Chondrocyte (in vitro differentiated cells): ENCODE data around the gene ALDH7A1. TPM values are rescaled to one million over a fixed set of nuclear protein-coding genes. Genes with fewer than 3 reads are reported as not detected.

Experiments
- DNase-seq: peaks from one replicate; pipeline ENCODE4 v3.0.0; 2021; ENCODE audit warnings: mixed read lengths, low spot score
- H3K27ac Mint-ChIP-seq: one replicate; pipeline ENCODE4 v1.8.0; 2021; ENCODE audit warnings: mild to moderate bottlenecking, moderate library complexity, mixed read lengths; ENCODE audit not compliant: unreplicated experiment
- H3K27me3 Mint-ChIP-seq: 2 replicates; pipeline ENCODE4 v1.8.0; 2021; ENCODE audit warnings: low read depth, mixed read lengths
- H3K36me3 Mint-ChIP-seq: 2 replicates; pipeline ENCODE4 v1.8.0; 2021; ENCODE audit warnings: low read depth, mixed read lengths
- H3K4me1 Mint-ChIP-seq: 2 replicates; pipeline ENCODE4 v1.8.0; 2021; ENCODE audit warnings: low read depth, mild to moderate bottlenecking, mixed read lengths
- H3K4me3 Mint-ChIP-seq: one replicate; pipeline ENCODE4 v1.8.0; 2021; ENCODE audit warnings: mild to moderate bottlenecking, moderate library complexity, mixed read lengths; ENCODE audit not compliant: unreplicated experiment
- H3K9me3 Mint-ChIP-seq: 2 replicates; pipeline ENCODE4 v1.8.0; 2021; ENCODE audit warnings: low read depth, mixed read lengths
- total RNA-seq: library from RNA; stranded (reverse); gene quantifications from 3 replicates; pipeline ENCODE4 v1.2.1, GENCODE V29; 2021
- TF ChIP-seq, protein P1 (sequence below): fragments of 200-600 bp; sonication (generic); IDR thresholded peaks from 2 replicates; pipeline ENCODE4 v1.5.0; 2021; ENCODE audit warnings: antibody characterized with exemption, mild to moderate bottlenecking, moderate library complexity

ALDH7A1 gene
- total RNA-seq, 1 donor from 2014 or later = 54.0 TPM

- H3K27ac Mint-ChIP-seq = no peak overlapping the region
- no peaks in the 10 kb centered on the region for H3K9me3 Mint-ChIP-seq
- no peak for DNase-seq
- peaks cover 34% of the 10 kb centered on the region for H3K4me1 Mint-ChIP-seq
- no peak overlapping the region for H3K4me3 Mint-ChIP-seq
- H3K27me3 Mint-ChIP-seq = no peaks in the 10 kb centered on the region
- no peaks in the 10 kb centered on the region for H3K36me3 Mint-ChIP-seq
- TF ChIP-seq, protein P1, sequence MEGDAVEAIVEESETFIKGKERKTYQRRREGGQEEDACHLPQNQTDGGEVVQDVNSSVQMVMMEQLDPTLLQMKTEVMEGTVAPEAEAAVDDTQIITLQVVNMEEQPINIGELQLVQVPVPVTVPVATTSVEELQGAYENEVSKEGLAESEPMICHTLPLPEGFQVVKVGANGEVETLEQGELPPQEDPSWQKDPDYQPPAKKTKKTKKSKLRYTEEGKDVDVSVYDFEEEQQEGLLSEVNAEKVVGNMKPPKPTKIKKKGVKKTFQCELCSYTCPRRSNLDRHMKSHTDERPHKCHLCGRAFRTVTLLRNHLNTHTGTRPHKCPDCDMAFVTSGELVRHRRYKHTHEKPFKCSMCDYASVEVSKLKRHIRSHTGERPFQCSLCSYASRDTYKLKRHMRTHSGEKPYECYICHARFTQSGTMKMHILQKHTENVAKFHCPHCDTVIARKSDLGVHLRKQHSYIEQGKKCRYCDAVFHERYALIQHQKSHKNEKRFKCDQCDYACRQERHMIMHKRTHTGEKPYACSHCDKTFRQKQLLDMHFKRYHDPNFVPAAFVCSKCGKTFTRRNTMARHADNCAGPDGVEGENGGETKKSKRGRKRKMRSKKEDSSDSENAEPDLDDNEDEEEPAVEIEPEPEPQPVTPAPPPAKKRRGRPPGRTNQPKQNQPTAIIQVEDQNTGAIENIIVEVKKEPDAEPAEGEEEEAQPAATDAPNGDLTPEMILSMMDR = no peak
Observed at GRCh38 chr5:126511961-126512360, 83.1 kb downstream of the ALDH7A1 start.

- Mint-ChIP-seq H3K4me1 (peaks cover 19% of the 10 kb centered on the region), H3K27ac (peak overlapping the region; percentile 68), H3K27me3 (no peaks in the 10 kb centered on the region), H3K4me3 (no peak overlapping the region), H3K36me3 (no peaks in the 10 kb centered on the region), H3K9me3 (no peaks in the 10 kb centered on the region)
- TF ChIP-seq, protein P1 = no peak
- DNase-seq = no peak
Observed at GRCh38 chr5:126509339-126509738, 85.7 kb downstream of the ALDH7A1 start.

DNA sequence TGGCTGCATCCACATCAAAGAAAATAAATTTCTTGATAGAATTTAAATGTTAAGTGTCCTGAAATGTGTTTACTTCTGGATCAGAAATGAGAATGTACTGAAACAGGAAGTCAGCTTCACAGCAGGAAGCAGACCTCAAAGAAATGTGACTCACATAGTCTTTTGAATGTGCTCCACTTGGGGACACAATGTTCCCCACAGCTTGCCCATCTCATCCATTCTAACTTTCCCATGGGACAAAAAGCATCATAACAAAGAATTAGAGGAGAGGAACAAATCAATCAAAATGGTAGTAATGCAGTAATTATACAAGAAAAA lies 86.1 kb downstream of the ALDH7A1 start:
- TF ChIP-seq, protein P1 = no peak
- Mint-ChIP-seq H3K9me3 (no peaks in the 10 kb centered on the region), H3K4me1 (peaks cover 23% of the 10 kb centered on the region), H3K36me3 (no peaks in the 10 kb centered on the region), H3K27ac (peak overlapping the region; percentile 68), H3K27me3 (no peaks in the 10 kb centered on the region), H3K4me3 (no peak overlapping the region)
- no peak for DNase-seq

GRCh38 chr5:126508251-126508961 lies 86.6 kb downstream of the ALDH7A1 start:
- Mint-ChIP-seq H3K4me1 (peaks cover 24% of the 10 kb centered on the region), H3K9me3 (no peaks in the 10 kb centered on the region), H3K27ac (peak overlapping the region; percentile 68), H3K27me3 (no peaks in the 10 kb centered on the region), H3K4me3 (no peak overlapping the region), H3K36me3 (no peaks in the 10 kb centered on the region)
- TF ChIP-seq, protein P1 = no peak
- DNase-seq = no peak

DNA sequence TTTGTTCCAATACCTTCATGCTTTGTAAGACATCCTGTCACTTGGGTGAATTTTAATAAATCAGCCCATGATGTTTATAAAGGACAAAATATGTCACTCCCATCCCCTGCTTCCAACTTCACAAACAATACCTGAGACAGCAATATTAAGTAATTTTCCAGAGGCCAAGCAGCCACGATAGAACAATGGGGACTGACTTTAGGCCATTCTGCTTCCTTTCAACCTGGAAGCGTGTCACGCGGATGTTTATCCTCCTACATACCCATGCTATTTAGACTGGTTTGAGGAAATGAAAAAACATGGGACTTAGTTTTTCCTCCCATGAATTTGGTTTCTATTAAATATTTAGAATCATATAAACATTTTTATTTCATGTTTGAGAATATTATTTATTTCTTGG lies 88.9 kb downstream of the ALDH7A1 start:
- TF ChIP-seq, protein P1 = no peak
- Mint-ChIP-seq H3K4me1 (peaks cover 26% of the 10 kb centered on the region), H3K9me3 (no peaks in the 10 kb centered on the region), H3K4me3 (no peak overlapping the region), H3K36me3 (no peaks in the 10 kb centered on the region), H3K27me3 (no peaks in the 10 kb centered on the region), H3K27ac (no peak overlapping the region)
- DNase-seq = no peak
